BJ (cell line): Measurements from ENCODE around the gene STAT5A. TPM values are rescaled to one million over a fixed set of nuclear protein-coding genes. Genes with fewer than 3 reads are reported as not detected.

Source experiments
- CTCF ChIA-PET: fragments of 350-600 bp; formaldehyde crosslinking; extraction: SDS; loops from one replicate; lab custom pipeline; 2021; ENCODE audit warnings: antibody characterized with exemption, inconsistent platforms; lab: Yijun Ruan, JAX
- POLR2A ChIA-PET: fragments of 300-600 bp; sonication (Branson Sonifier 250); formaldehyde crosslinking; extraction: SDS; loops from one replicate; lab custom pipeline; 2021; ENCODE audit warnings: antibody characterized with exemption; lab: Charles Lee
- DNase-seq: peaks from one replicate; pipeline ENCODE4 v3.0.0-alpha.2; 2011; ENCODE audit warnings: low read depth
- H3K27me3 ChIP-seq: 2 replicates; pipeline ENCODE4 v1.6.0; 2011; ENCODE audit warnings: low read length; ENCODE audit not compliant: control insufficient read depth, insufficient read depth
- H3K36me3 ChIP-seq: 2 replicates; pipeline ENCODE4 v1.5.1; 2011; ENCODE audit warnings: low read length; ENCODE audit not compliant: control insufficient read depth, insufficient read depth
- H3K4me3 ChIP-seq: 2 replicates; pipeline ENCODE4 v1.5.1; 2011; ENCODE audit warnings: low read depth, mild to moderate bottlenecking, control low read depth, low read length
- polyA plus RNA-seq: library from polyadenylated mRNA; depleted of rRNA; stranded (reverse); fragments of >200 nt; gene quantifications from 2 replicates; pipeline ENCODE4 v1.2.3, GENCODE V29; 2011
- TF ChIP-seq, protein P1 (sequence below): IDR thresholded peaks from 2 replicates; pipeline ENCODE4 v1.5.1; 2011; ENCODE audit warnings: low read depth, mild to moderate bottlenecking, control low read depth, inconsistent platforms, low read length, moderate library complexity; ENCODE audit not compliant: insufficient read depth

The STAT5A gene
- polyA plus RNA-seq, 1 experiment: 17.2 TPM

DNA sequence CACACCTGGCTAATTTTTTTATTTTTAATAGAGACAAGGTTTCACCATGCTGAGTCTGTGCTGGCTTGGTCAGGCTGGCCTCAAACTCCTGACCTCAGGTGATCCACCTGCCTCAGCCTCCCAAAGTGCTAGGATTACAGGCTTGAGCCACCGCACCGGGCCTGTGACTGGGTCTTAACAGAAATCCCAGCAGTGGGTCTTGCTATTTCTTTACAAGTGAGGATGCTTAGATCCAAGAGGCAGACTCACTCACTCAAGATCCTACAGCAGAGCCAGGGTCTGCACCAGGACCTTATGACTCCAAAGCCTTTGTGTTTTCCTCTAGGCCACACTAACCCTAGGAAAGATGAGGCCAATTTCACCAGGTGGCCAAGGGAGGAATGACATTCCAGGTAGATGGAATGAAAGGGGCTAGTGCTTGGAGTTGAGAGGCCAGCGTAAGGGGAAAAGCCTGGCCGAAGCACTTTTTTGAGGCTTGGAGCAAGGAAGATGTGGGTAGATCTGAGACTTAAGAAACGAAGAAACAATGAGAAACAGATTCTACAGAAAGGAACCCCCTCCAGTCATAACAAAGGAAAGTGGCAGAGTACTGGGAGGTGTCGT lies 5.7 kb upstream of the STAT5A start:
- H3K36me3 ChIP-seq: no peaks in the 10 kb centered on the region
- no peaks in the 10 kb centered on the region for H3K27me3 ChIP-seq
- no peak for DNase-seq
- ChIA-PET CTCF (interaction anchor here (1.1 kb wide), 1 partner anchor 29 kb away, joined by 3 read pairs; no protein-coding TSS in a partner anchor), POLR2A (no interaction called here)
- TF ChIP-seq, protein P1, sequence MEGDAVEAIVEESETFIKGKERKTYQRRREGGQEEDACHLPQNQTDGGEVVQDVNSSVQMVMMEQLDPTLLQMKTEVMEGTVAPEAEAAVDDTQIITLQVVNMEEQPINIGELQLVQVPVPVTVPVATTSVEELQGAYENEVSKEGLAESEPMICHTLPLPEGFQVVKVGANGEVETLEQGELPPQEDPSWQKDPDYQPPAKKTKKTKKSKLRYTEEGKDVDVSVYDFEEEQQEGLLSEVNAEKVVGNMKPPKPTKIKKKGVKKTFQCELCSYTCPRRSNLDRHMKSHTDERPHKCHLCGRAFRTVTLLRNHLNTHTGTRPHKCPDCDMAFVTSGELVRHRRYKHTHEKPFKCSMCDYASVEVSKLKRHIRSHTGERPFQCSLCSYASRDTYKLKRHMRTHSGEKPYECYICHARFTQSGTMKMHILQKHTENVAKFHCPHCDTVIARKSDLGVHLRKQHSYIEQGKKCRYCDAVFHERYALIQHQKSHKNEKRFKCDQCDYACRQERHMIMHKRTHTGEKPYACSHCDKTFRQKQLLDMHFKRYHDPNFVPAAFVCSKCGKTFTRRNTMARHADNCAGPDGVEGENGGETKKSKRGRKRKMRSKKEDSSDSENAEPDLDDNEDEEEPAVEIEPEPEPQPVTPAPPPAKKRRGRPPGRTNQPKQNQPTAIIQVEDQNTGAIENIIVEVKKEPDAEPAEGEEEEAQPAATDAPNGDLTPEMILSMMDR: no peak
- H3K4me3 ChIP-seq: no peak overlapping the region

DNA sequence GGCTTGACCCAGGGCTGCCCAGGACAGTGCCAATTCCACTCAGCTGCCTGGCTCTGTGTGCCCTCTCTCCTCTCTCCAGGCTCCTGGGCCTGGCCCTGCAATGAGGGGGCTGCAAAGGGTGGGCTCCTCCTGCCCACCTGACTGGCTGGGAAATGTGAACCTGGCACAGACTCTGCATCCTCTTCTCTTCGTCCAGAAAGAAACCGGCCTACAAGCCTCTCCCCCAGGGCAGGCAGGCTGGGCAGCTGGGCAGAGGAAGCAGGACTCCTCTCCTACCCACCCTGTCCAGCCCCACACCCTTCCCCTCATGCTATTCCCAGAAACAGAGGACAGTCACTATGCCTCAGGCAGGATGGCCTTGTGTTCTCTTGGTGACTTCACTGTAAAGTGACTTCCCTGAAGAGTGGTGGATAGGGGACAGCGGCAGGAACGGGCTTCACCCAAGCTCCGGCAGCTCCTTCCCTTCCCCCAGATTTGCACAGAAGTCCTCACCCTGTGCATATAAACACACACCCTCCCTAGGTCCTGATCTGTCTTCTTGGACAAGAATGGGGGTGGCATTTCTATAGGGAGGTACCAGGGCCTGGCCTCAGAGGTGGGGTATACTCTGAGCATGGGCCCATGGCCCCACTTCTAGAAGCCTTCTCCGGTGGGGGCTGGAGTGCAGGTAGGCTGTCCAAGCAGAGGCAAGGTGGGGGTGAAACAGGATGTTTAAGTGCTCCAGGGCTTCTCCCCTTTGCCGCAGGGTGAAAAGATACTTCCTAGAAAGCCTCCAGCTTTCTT lies 4.9 kb upstream of the STAT5A start:
- ChIA-PET CTCF (interaction anchor here (1.8 kb wide), 1 partner anchor 10 kb away, joined by 4 read pairs; no protein-coding TSS in a partner anchor), POLR2A (interaction anchor here (0.6 kb wide), 1 partner anchor 380 kb away, joined by 5 read pairs; no protein-coding TSS in a partner anchor)
- Histone ChIP-seq H3K36me3 (no peaks in the 10 kb centered on the region), H3K4me3 (no peak overlapping the region), H3K27me3 (no peaks in the 10 kb centered on the region)
- DNase-seq: no peak
- TF ChIP-seq, protein P1: no peak

DNA sequence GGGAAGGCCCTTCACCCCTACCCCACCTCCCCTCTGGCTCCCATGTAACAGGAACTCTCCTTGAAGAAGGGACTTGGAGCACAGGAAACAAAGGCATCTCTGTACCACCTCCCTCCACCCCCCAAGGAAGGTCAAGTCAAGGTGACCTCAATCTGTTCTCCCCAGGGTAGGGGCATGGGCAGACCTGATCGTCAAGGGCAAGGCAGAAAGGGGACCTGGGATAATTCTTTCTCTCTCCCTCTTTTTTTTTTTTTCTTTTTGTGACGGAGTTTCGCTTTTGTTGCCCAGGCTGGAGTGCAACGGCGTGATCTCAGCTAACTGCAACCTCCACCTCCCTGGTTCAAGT lies 4.3 kb upstream of the STAT5A start:
- no peak for DNase-seq
- TF ChIP-seq, protein P1: no peak

DNA sequence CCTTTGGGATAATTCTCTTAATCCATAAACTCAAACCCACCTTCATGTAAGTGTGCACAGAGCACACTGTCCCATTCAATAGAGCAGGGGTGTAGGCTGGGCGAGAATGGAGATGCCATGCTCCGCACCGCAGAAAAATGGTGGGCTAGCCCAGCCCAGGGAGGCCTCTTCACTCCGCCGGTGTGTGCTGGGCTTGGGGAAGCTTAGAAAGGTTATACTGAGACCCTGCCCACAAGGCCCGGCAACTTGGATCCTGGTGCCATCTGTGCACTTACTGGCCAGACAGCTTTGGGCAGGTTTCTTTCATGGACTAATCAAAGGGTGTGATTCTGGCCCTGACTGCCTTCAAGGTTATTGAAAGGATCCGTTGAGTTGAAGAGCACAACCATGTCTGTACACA lies 3.7 kb upstream of the STAT5A start:
- Histone ChIP-seq H3K4me3 (no peak overlapping the region), H3K36me3 (no peaks in the 10 kb centered on the region), H3K27me3 (no peaks in the 10 kb centered on the region)
- ChIA-PET CTCF (interaction anchor here (1.8 kb wide), 1 partner anchor 9 kb away, joined by 4 read pairs; no protein-coding TSS in a partner anchor), POLR2A (no interaction called here)
- no peak for DNase-seq
- TF ChIP-seq, protein P1: no peak

More for the DNA sequence above, 4.3 kb upstream of the STAT5A start:
- Histone ChIP-seq H3K4me3 (no peak overlapping the region), H3K27me3 (no peaks in the 10 kb centered on the region), H3K36me3 (no peaks in the 10 kb centered on the region)
- ChIA-PET POLR2A (no interaction called here), CTCF (interaction anchor here (1.8 kb wide), 1 partner anchor 10 kb away, joined by 4 read pairs; no protein-coding TSS in a partner anchor)

DNA sequence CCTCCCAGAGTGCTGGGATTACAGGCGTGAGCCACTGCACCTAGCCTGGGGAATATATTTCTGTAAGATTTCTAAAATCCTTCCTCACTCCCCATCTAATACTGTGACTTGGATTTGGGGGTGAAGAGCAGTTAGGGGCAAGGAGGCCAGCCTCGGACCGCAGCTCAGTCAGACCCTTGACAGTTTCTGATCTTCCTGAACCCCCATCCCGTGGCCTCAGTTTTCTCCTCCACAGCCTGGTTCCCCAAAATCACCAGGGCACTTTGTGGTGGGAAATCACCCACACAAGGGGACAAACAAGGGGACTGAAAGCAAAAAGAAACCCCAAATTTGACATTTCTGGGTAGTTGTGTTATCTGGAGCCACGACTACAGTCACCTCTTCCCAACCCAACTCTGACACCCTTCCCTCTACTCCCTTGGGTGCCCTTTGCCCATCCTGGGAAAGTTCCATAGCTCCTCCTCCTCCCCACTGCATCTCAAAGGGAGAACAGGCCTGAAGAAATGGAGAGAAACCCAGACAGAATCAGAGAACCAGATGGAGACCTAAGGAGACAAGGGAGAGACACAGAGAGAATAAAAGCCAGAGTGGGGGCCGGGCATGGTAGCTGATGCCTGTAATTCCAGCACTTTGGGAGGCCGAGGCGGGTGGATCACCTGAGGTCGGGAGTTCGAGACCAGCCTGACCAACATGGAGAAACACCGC lies 2.8 kb upstream of the STAT5A start:
- TF ChIP-seq, protein P1: no peak
- Histone ChIP-seq H3K27me3 (no peaks in the 10 kb centered on the region), H3K36me3 (no peaks in the 10 kb centered on the region), H3K4me3 (no peak overlapping the region)
- CTCF ChIA-PET: interaction anchor here (0.6 kb wide), 2 partner anchors 17 to 63 kb away, joined by 3 read pairs; no protein-coding TSS in a partner anchor
- POLR2A ChIA-PET: no interaction called here
- DNase-seq: no peak
